Measurements from ENCODE around the gene ZC3H10.

Gene ZC3H10

GRCh38 chr12:56127485-56127887 lies 9.4 kb downstream of the ZC3H10 start:
- in situ Hi-C loops (cut with MboI; ENCODE audit: low sequenced_read_pairs, unreplicated experiment) = no loop called here
- TF ChIP-seq CTCF (IDR thresholded peaks at IDR 0.05; ENCODE audit: borderline replicate concordance, control extremely low read depth, extremely low read depth, insufficient read depth, missing control alignments) = no peak
- no peak for DNase-seq (ENCODE audit: low spot score)

DNA sequence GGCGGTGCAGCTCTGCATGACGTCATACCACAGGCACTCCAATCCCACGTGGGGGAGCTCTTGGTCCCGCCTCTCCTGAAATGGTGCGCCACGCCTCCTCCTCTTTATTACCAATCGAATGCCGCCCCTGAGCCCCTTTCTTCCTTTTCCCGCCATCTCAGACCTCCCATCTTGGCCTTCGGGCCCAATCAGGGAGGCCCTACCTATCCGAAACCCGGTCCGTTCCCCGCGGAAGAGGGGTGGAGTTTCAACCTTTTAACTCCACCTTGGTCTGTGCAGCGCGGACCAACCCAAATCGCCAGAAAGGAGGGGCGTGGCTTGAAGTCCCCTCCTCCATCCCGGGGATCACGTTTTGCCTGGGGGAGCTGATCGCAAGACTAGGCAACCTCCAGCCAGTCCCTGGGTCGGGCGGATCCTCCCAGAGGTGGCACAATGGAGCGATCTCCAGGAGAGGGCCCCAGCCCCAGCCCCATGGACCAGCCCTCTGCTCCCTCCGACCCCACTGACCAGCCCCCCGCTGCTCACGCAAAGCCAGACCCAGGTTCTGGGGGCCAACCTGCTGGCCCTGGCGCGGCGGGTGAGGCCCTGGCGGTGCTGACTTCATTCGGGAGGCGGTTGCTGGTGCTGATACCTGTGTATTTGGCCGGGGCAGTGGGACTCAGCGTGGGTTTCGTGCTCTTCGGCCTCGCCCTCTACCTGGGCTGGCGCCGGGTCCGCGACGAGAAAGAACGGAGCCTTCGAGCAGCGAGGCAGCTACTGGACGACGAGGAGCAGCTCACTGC lies 10.0 kb downstream of the ZC3H10 start, which contains the start of gene ESYT1:
ESYT1 (plus strand) TSS at position 380 of the 782 bp plus-strand sequence; CDS start at position 433, 53 bp downstream.
- TF ChIP-seq CTCF (IDR thresholded peaks at IDR 0.05; ENCODE audit: borderline replicate concordance, control extremely low read depth, extremely low read depth, insufficient read depth, missing control alignments) = no peak
- in situ Hi-C loops (cut with MboI; ENCODE audit: low sequenced_read_pairs, unreplicated experiment) = no loop called here
- DNase-seq (ENCODE audit: low spot score) = peak; percentile 97

DNA sequence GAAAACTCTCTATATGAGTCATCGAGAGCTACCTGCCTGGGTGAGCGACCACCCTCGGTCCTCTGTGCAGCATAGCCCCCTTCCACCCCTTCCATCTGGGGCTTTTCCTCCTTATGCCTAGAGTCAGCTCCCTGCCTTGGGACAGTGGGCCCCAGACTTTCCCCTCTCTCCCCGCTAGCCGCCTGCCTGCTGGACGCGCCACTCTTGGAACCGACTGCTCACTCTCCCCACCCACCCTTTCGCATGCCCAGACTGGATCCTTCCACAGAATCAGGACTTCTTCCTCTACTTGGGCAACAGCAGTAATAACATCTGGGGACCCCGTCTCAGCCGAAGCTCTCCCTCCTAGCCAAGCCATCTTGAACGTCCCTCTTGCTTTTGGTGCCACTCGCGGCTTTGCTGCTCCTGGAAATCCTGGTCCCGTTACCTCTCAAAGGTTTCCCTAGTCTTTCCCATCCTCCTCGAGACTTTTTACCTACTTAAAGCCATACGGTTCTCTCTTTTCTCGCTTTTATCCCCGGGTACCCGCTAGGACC lies 10.7 kb downstream of the ZC3H10 start:
- in situ Hi-C loops (cut with MboI; ENCODE audit: low sequenced_read_pairs, unreplicated experiment) = no loop called here
- no peak for TF ChIP-seq CTCF (IDR thresholded peaks at IDR 0.05; ENCODE audit: borderline replicate concordance, control extremely low read depth, extremely low read depth, insufficient read depth, missing control alignments)
- no peak for DNase-seq (ENCODE audit: low spot score)

GRCh38 chr12:56129206-56129941 lies 11.3 kb downstream of the ZC3H10 start:
- no peak for TF ChIP-seq CTCF (IDR thresholded peaks at IDR 0.05; ENCODE audit: borderline replicate concordance, control extremely low read depth, extremely low read depth, insufficient read depth, missing control alignments)
- DNase-seq (ENCODE audit: low spot score) = peak; percentile 76
- in situ Hi-C loops (cut with MboI; ENCODE audit: low sequenced_read_pairs, unreplicated experiment) = no loop called here

DNA sequence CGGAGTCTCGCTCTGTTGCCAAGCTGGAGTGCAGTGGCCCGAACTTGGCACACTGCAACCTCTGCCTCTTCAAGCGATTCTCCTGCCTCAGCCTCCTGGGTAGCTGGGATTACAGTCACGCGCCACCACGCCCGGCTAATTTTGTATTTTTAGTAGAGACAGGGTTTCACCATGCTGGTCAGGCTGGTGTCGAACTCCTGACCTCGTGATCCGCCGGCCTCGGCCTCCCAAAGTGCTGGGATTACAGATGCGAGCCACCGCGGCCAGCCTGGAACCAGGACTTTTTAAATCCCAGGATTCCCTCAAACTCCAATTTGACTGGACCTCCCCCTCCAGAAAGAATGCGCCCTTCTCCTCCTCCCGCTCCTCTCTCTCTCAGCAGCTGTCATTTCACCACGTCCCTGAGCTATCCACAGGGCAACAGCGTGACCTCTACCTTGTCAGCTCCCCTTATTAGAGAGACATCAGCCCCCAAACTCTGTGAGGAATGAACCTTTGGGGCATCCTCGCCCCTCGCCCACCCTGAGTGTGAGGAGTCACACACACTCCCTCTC lies 12.0 kb downstream of the ZC3H10 start:
- no peak for TF ChIP-seq CTCF (IDR thresholded peaks at IDR 0.05; ENCODE audit: borderline replicate concordance, control extremely low read depth, extremely low read depth, insufficient read depth, missing control alignments)
- no peak for DNase-seq (ENCODE audit: low spot score)
- in situ Hi-C loops (cut with MboI; ENCODE audit: low sequenced_read_pairs, unreplicated experiment) = no loop called here

GRCh38 chr12:56130876-56131275 lies 12.8 kb downstream of the ZC3H10 start:
- DNase-seq (ENCODE audit: low spot score) = no peak
- in situ Hi-C loops (cut with MboI; ENCODE audit: low sequenced_read_pairs, unreplicated experiment) = no loop called here
- TF ChIP-seq CTCF (IDR thresholded peaks at IDR 0.05; ENCODE audit: borderline replicate concordance, control extremely low read depth, extremely low read depth, insufficient read depth, missing control alignments) = no peak
